Epithelial cell of umbilical artery (primary cell): ENCODE data around the gene COX20. TPM values are rescaled to one million over a fixed set of nuclear protein-coding genes. Genes with fewer than 3 reads are reported as not detected.

ENCODE experiments used
- total RNA-seq: library from RNA; depleted of rRNA; stranded (reverse); fragments of >200 nt; gene quantifications from 2 replicates; pipeline ENCODE4 v1.2.3, GENCODE V29; 2014

COX20 gene
- 13.8 and 19.8 TPM in 2 replicates for total RNA-seq

GRCh38 chr1:244835276-244836134, at the start of gene COX20:
Gene COX20, plus strand, starts transcription at chr1:244835658. Its CDS starts 57 bp downstream, at chr1:244835715.

GRCh38 chr1:244864253-244865027, 29.0 kb downstream of the COX20 start, which contains the start of gene HNRNPU:
Gene HNRNPU, minus strand, starts transcription at chr1:244864543. Its CDS starts 236 bp downstream, at chr1:244864307.

Other genes with a start within 250 kb of the COX20 start
- gene DESI2, start 182.5 kb upstream of the COX20 start, total RNA-seq = 54.2 and 64.7 TPM in 2 replicates
- gene HNRNPU, start 28.9 kb downstream of the COX20 start, total RNA-seq = 367 and 516 TPM in 2 replicates